HCT116 (cell line): ENCODE measurements around the gene MAST4. TPM values are rescaled to one million over a fixed set of nuclear protein-coding genes. Genes with fewer than 3 reads are reported as not detected.

ENCODE experiments used
- ATAC-seq: fragments of 200-7000 bp; cut with Tn5 transposase; 2 replicates; pipeline ENCODE4 v1.9.1; 2020; ENCODE audit warnings: mild to moderate bottlenecking, moderate library complexity
- BruUV-seq: library from RNA; stranded (reverse); fragments of 400-500 nt; replicated peaks from 2 replicates; lab custom pipeline; 2021; lab: Mats Ljungman, UMichigan
- CTCF ChIA-PET: fragments of 300-600 bp; sonication (Branson Sonifier 250); formaldehyde crosslinking; loops from one replicate; lab custom pipeline; 2021; ENCODE audit warnings: antibody characterized with exemption; lab: Charles Lee
- POLR2A ChIA-PET: fragments of 300-600, 350-600 bp; sonication (Branson Sonifier 250); formaldehyde crosslinking; loops from one replicate; lab custom pipeline; 2021; ENCODE audit warnings: antibody characterized with exemption; lab: Charles Lee
- RAD21 ChIA-PET, 2 experiments: fragments of 300-600 bp; sonication (Branson Sonifier 250); formaldehyde crosslinking; loops; one replicate each; lab custom pipeline; 2023; ENCODE audit warnings: low total read pairs in 2 of 2; ENCODE audit not compliant: uncharacterized antibody in 2 of 2, unreplicated experiment in 2 of 2, low non-redundant PET in 1 of 2; lab: Charles Lee
- DNase-seq: peaks from one replicate; pipeline ENCODE4 v3.0.0-alpha.2; 2010; ENCODE audit warnings: low read depth, low spot score
- H2AFZ ChIP-seq: fragments of 200-600 bp; shearing (Covaris generic), sonication (generic); 2 replicates; pipeline ENCODE4 v1.6.1; 2017; ENCODE audit warnings: low read depth, mixed run types, mixed read lengths, antibody characterized with exemption, low read length; ENCODE audit not compliant: poor library complexity, severe bottlenecking
- H3K27ac ChIP-seq: 2 replicates; pipeline ENCODE4 v1.5.1; 2012; ENCODE audit warnings: low read depth, low read length
- H3K27me3 ChIP-seq: fragments of 200-600 bp; sonication (generic); 2 replicates; pipeline ENCODE4 v1.6.1; 2016; ENCODE audit warnings: mixed run types, low read length, mixed read lengths; ENCODE audit not compliant: insufficient read depth
- H3K36me3 ChIP-seq, 2 experiments: fragments of 200-500 bp in 1 of 2; fragments of 200-600 bp in 1 of 2; sonication (Bioruptor generic) in 1 of 2; sonication (generic) in 1 of 2; 2 replicates each; pipeline versions ENCODE4 v1.5.1 to v1.6.1; 2014 to 2016; ENCODE audit warnings: low read length in 2 of 2, inconsistent platforms in 1 of 2, mixed read lengths in 1 of 2, mixed run types in 1 of 2; ENCODE audit not compliant: insufficient read depth in 2 of 2, control insufficient read depth in 1 of 2
- H3K4me1 ChIP-seq, 2 experiments: fragments of 200-600 bp in 1 of 2; sonication (generic) in 1 of 2; 2 replicates each; pipeline versions ENCODE4 v1.5.1 to v1.6.1; 2012 to 2017; ENCODE audit warnings: low read length in 2 of 2, inconsistent platforms in 1 of 2, mild to moderate bottlenecking in 1 of 2, mixed read lengths in 1 of 2, mixed run types in 1 of 2, moderate library complexity in 1 of 2; ENCODE audit not compliant: insufficient read depth in 2 of 2, control insufficient read depth in 1 of 2
- H3K4me2 ChIP-seq: fragments of 200-600 bp; sonication (generic); 2 replicates; pipeline ENCODE4 v1.6.1; 2017; ENCODE audit warnings: mixed run types, low read length, mixed read lengths
- H3K4me3 ChIP-seq, 2 experiments: fragments of 200-600 bp in 1 of 2; sonication (generic) in 1 of 2; replicated peaks in 1 of 2; 2 replicates each; pipeline ENCODE4 v1.5.1; 2011 to 2016; ENCODE audit warnings: low read length in 2 of 2, control low read depth in 1 of 2, low read depth in 1 of 2, mild to moderate bottlenecking in 1 of 2, mixed read lengths in 1 of 2, mixed run types in 1 of 2
- H3K79me2 ChIP-seq: fragments of 200-600 bp; sonication (generic); 2 replicates; pipeline ENCODE4 v1.6.1; 2017; ENCODE audit warnings: mild to moderate bottlenecking, mixed run types, low read length, moderate library complexity, mixed read lengths; ENCODE audit not compliant: insufficient read depth
- H3K9ac ChIP-seq: fragments of 200-600 bp; sonication (generic); 2 replicates; pipeline ENCODE4 v1.6.1; 2016; ENCODE audit warnings: low read length, mixed read lengths
- H3K9me2 ChIP-seq: fragments of 200-600 bp; sonication (generic), shearing (Covaris generic); 2 replicates; pipeline ENCODE4 v1.6.1; 2017; ENCODE audit warnings: mixed run types, mild to moderate bottlenecking, moderate library complexity; ENCODE audit not compliant: insufficient read depth
- H3K9me3 ChIP-seq, 2 experiments: fragments of 200-500 bp in 1 of 2; fragments of 200-600 bp in 1 of 2; sonication (Bioruptor generic) in 1 of 2; sonication (generic) in 1 of 2; 2 replicates each; pipeline ENCODE4 v1.6.1; 2014 to 2017; ENCODE audit warnings: low read length in 2 of 2, mixed read lengths in 2 of 2, inconsistent platforms in 1 of 2, low read depth in 1 of 2, mild to moderate bottlenecking in 1 of 2, mixed run types in 1 of 2, moderate library complexity in 1 of 2; ENCODE audit not compliant: control insufficient read depth in 1 of 2, insufficient read depth in 1 of 2
- H4K20me1 ChIP-seq: fragments of 200-600 bp; sonication (generic), shearing (Covaris generic); 2 replicates; pipeline ENCODE4 v1.6.1; 2017; ENCODE audit warnings: mixed run types, mild to moderate bottlenecking, moderate library complexity; ENCODE audit not compliant: insufficient read depth
- ATF3 ChIP-seq: IDR thresholded peaks from 2 replicates; pipeline ENCODE4 v1.6.1; 2012
- CBX3 ChIP-seq: IDR thresholded peaks from 2 replicates; pipeline ENCODE4 v1.6.1; 2012; ENCODE audit warnings: low read depth
- EGR1 ChIP-seq: IDR thresholded peaks from 2 replicates; pipeline ENCODE4 v1.6.1; 2012; ENCODE audit warnings: low read depth
- ELF1 ChIP-seq: IDR thresholded peaks from 2 replicates; pipeline ENCODE4 v1.6.1; 2012; ENCODE audit warnings: low read depth, borderline replicate concordance
- EZH2 ChIP-seq: fragments of 200-600 bp; sonication (generic); IDR thresholded peaks from 2 replicates; pipeline ENCODE4 v1.6.1; 2017; ENCODE audit warnings: antibody characterized with exemption, mixed run types
- EZH2phosphoT487 ChIP-seq: fragments of 200-600 bp; IDR thresholded peaks from 2 replicates; pipeline ENCODE4 v1.6.1; 2018; ENCODE audit warnings: antibody characterized with exemption, borderline replicate concordance
- FOSL1 ChIP-seq: IDR thresholded peaks from 2 replicates; pipeline ENCODE4 v1.6.1; 2012; ENCODE audit warnings: low read depth
- JUND ChIP-seq: IDR thresholded peaks from 2 replicates; pipeline ENCODE4 v1.6.1; 2012
- MAX ChIP-seq: IDR thresholded peaks from 2 replicates; pipeline ENCODE4 v1.6.1; 2012
- POLR2AphosphoS5 ChIP-seq: IDR thresholded peaks from 2 replicates; pipeline ENCODE4 v1.6.1; 2011; ENCODE audit warnings: mild to moderate bottlenecking, low read depth, low read length, moderate library complexity
- RAD21 ChIP-seq: IDR thresholded peaks from 2 replicates; pipeline ENCODE4 v1.6.1; 2012; ENCODE audit warnings: low read depth, mild to moderate bottlenecking
- SIN3A ChIP-seq: IDR thresholded peaks from 2 replicates; pipeline ENCODE4 v1.6.1; 2012; ENCODE audit warnings: low read depth
- SP1 ChIP-seq: IDR thresholded peaks from 2 replicates; pipeline ENCODE4 v1.6.1; 2012; ENCODE audit warnings: low read depth
- SRF ChIP-seq: IDR thresholded peaks from 2 replicates; pipeline ENCODE4 v1.6.1; 2012; ENCODE audit warnings: low read depth
- TCF7L2 ChIP-seq: IDR thresholded peaks from 2 replicates; pipeline ENCODE4 v1.7.0; 2011; ENCODE audit warnings: borderline replicate concordance, inconsistent platforms; ENCODE audit not compliant: insufficient read depth, insufficient read length; ENCODE audit errors: extremely low read depth
- YY1 ChIP-seq: IDR thresholded peaks from 2 replicates; pipeline ENCODE4 v1.6.1; 2011; ENCODE audit warnings: low read length, low read depth, moderate library complexity, mild to moderate bottlenecking; ENCODE audit not compliant: insufficient replicate concordance; ENCODE audit errors: extremely low read depth
- ZBTB33 ChIP-seq: IDR thresholded peaks from 2 replicates; pipeline ENCODE4 v1.6.1; 2011; ENCODE audit warnings: mild to moderate bottlenecking, low read length, moderate library complexity; ENCODE audit not compliant: insufficient replicate concordance; ENCODE audit errors: extremely low read depth
- ZFX ChIP-seq: fragments of 450-650 bp; IDR thresholded peaks from 2 replicates; pipeline ENCODE4 v1.6.1; 2017
- ZNF274 ChIP-seq: fragments of 200-500 bp; sonication (Bioruptor generic); IDR thresholded peaks from 2 replicates; pipeline ENCODE4 v1.6.1; 2014; ENCODE audit warnings: mild to moderate bottlenecking, low read depth, low read length, inconsistent platforms
- intact Hi-C: fragments of 100-400 bp; cut with micrococcal nuclease; formaldehyde crosslinking; loops from 2 replicates; pipeline ENCODE4 v1.10.0; 2022
- total RNA-seq: library from RNA; stranded (reverse); gene quantifications from one replicate; pipeline ENCODE4 v1.2.1, GENCODE V29; 2021; ENCODE audit not compliant: unreplicated experiment

Gene MAST4
- total RNA-seq, 1 experiment from 2014 or later = 1.1 TPM

- no peak for ATAC-seq
- peaks cover 0 to 29% of the 10 kb centered on the region in 2 experiments for H3K4me1 ChIP-seq
- H4K20me1 ChIP-seq = no peaks in the 10 kb centered on the region
- no peaks in the 10 kb centered on the region for H3K9me2 ChIP-seq
- no peak for DNase-seq
- no peaks in the 10 kb centered on the region for H3K36me3 ChIP-seq
- CTCF ChIA-PET = interaction anchor here (0.8 to 1.0 kb wide), 2 partner anchors 45 to 1040 kb away, joined by 3 read pairs; no protein-coding TSS in a partner anchor
- RAD21 ChIA-PET = no interaction called here
- H3K9ac ChIP-seq = no peak overlapping the region
- no TSS peak for BruUV-seq
- H3K4me3 ChIP-seq = no peak overlapping the region
- intact Hi-C loops = no loop called here
- H3K9me3 ChIP-seq = no peaks in the 10 kb centered on the region
- H3K4me2 ChIP-seq = 0 out of 2 replicates have a peak overlapping the region, but pooled peaks have one; percentile 5
- no peak overlapping the region for H2AFZ ChIP-seq
- H3K27ac ChIP-seq = no peak overlapping the region
- no peaks in the 10 kb centered on the region for H3K27me3 ChIP-seq
- no peaks in the 10 kb centered on the region for H3K79me2 ChIP-seq
- TF ChIP-seq FOSL1 (no peak), EGR1 (no peak), SIN3A (no peak), ZBTB33 (no peak), CBX3 (no peak), SRF (no peak), MAX (no peak), SP1 (no peak), ZNF274 (no peak), JUND (no peak), ZFX (no peak), ATF3 (no peak), RAD21 (no peak), EZH2 (no peak), POLR2AphosphoS5 (no peak), EZH2phosphoT487 (no peak), YY1 (no peak), ELF1 (no peak), TCF7L2 (no peak)
- POLR2A ChIA-PET = interaction anchor here (1.3 kb wide), 1 partner anchor 10 kb away, joined by 4 read pairs; no protein-coding TSS in a partner anchor
These were observed 615.7 kb downstream of the MAST4 start for GRCh38 chr5:67211926-67212325.
